ENCODE data around the gene PADI1.

- TF ChIP-seq BHLHE40 (IDR thresholded peaks at IDR 0.05; ENCODE audit: borderline replicate concordance) = no peak
- TF ChIP-seq ELF4 (IDR thresholded peaks at IDR 0.05) = no peak
- no peak for TF ChIP-seq PKNOX1 (IDR thresholded peaks at IDR 0.05)
- no peak for TF ChIP-seq LEF1 (IDR thresholded peaks at IDR 0.05; ENCODE audit: borderline replicate concordance)
- no peak for TF ChIP-seq ARNT (IDR thresholded peaks at IDR 0.05)
- no peak for TF ChIP-seq FOXK2 (IDR thresholded peaks at IDR 0.05)
- no peak for TF ChIP-seq SUZ12 (IDR thresholded peaks at IDR 0.05)
- no peak for TF ChIP-seq ZNF384 (IDR thresholded peaks at IDR 0.05)
- TF ChIP-seq SP1 (IDR thresholded peaks at IDR 0.05) = no peak
- TF ChIP-seq FOXM1 (IDR thresholded peaks at IDR 0.05; ENCODE audit: borderline replicate concordance) = no peak
Observed at GRCh38 chr1:17204546-17205440, at the start of gene PADI1.
